H9 (cell line): ENCODE measurements around the gene DGKB. TPM values are rescaled to one million over a fixed set of nuclear protein-coding genes. Genes with fewer than 3 reads are reported as not detected.

Experiments used
- DNase-seq: peaks from one replicate; pipeline ENCODE4 v3.0.0-alpha.2; 2017
- H2AFZ ChIP-seq: one replicate; pipeline ENCODE4 v1.6.1; 2013; ENCODE audit warnings: mild to moderate bottlenecking, low read length, control low read depth, moderate library complexity
- H2AK5ac ChIP-seq: 2 replicates; pipeline ENCODE4 v1.6.1; 2013; ENCODE audit warnings: low read length, control low read depth, mixed read lengths; ENCODE audit not compliant: insufficient read length
- H2BK120ac ChIP-seq: one replicate; pipeline ENCODE4 v1.6.1; 2013; ENCODE audit warnings: low read depth, mild to moderate bottlenecking, low read length, control low read depth, inconsistent platforms; ENCODE audit not compliant: poor library complexity, severe bottlenecking
- H2BK12ac ChIP-seq: 2 replicates; pipeline ENCODE4 v1.6.1; 2013; ENCODE audit warnings: low read length, control low read depth, mixed read lengths, low read depth; ENCODE audit not compliant: insufficient read length
- H2BK15ac ChIP-seq: 2 replicates; pipeline ENCODE4 v1.6.1; 2013; ENCODE audit warnings: low read depth, low read length, control low read depth
- H2BK20ac ChIP-seq: one replicate; pipeline ENCODE4 v1.6.1; 2013; ENCODE audit warnings: low read depth, mild to moderate bottlenecking, low read length, control low read depth, inconsistent platforms; ENCODE audit not compliant: poor library complexity, severe bottlenecking
- H2BK5ac ChIP-seq: 2 replicates; pipeline ENCODE4 v1.6.1; 2013; ENCODE audit warnings: low read length, control low read depth, mixed read lengths; ENCODE audit not compliant: insufficient read length
- H3K14ac ChIP-seq: 2 replicates; pipeline ENCODE4 v1.6.1; 2013; ENCODE audit warnings: low read length, control low read depth; ENCODE audit not compliant: insufficient read depth
- H3K18ac ChIP-seq: 2 replicates; pipeline ENCODE4 v1.6.1; 2013; ENCODE audit warnings: low read depth, mild to moderate bottlenecking, mixed read lengths, low read length, control low read depth; ENCODE audit not compliant: insufficient read length
- H3K23ac ChIP-seq: 2 replicates; pipeline ENCODE4 v1.6.1; 2013; ENCODE audit warnings: low read length, control low read depth, mixed read lengths, low read depth; ENCODE audit not compliant: insufficient read length
- H3K23me2 ChIP-seq: 2 replicates; pipeline ENCODE4 v1.6.1; 2013; ENCODE audit warnings: low read depth, mild to moderate bottlenecking, mixed read lengths, low read length, control low read depth; ENCODE audit not compliant: insufficient read length, poor library complexity, severe bottlenecking
- H3K27ac ChIP-seq: 2 replicates; pipeline ENCODE4 v1.5.1; 2013; ENCODE audit warnings: low read length, control low read depth, mixed read lengths, low read depth; ENCODE audit not compliant: insufficient read length
- H3K27me3 ChIP-seq: 2 replicates; pipeline ENCODE4 v1.6.1; 2013; ENCODE audit warnings: low read length, control low read depth, inconsistent platforms; ENCODE audit not compliant: insufficient read depth
- H3K4ac ChIP-seq: 2 replicates; pipeline ENCODE4 v1.6.1; 2013; ENCODE audit warnings: low read depth, mild to moderate bottlenecking, control low read depth, inconsistent platforms, low read length, moderate library complexity
- H3K4me1 ChIP-seq: 2 replicates; pipeline ENCODE4 v1.6.1; 2013; ENCODE audit warnings: low read length, control low read depth, inconsistent platforms; ENCODE audit not compliant: insufficient read depth
- H3K4me2 ChIP-seq: 2 replicates; pipeline ENCODE4 v1.6.1; 2013; ENCODE audit warnings: low read length, control low read depth, mixed read lengths; ENCODE audit not compliant: insufficient read length, insufficient read depth
- H3K56ac ChIP-seq: 2 replicates; pipeline ENCODE4 v1.6.1; 2013; ENCODE audit warnings: low read depth, mild to moderate bottlenecking, mixed read lengths, low read length, control low read depth; ENCODE audit not compliant: insufficient read length
- H3K79me1 ChIP-seq: 2 replicates; pipeline ENCODE4 v1.6.1; 2013; ENCODE audit warnings: low read depth, mild to moderate bottlenecking, moderate library complexity, low read length, control low read depth, inconsistent platforms; ENCODE audit not compliant: insufficient read depth, poor library complexity, severe bottlenecking
- H3K79me2 ChIP-seq: 2 replicates; pipeline ENCODE4 v1.6.1; 2013; ENCODE audit warnings: low read length, control low read depth, inconsistent platforms; ENCODE audit not compliant: insufficient read depth
- H3K9ac ChIP-seq: 2 replicates; pipeline ENCODE4 v1.6.1; 2013; ENCODE audit warnings: low read length, control low read depth, mixed read lengths; ENCODE audit not compliant: insufficient read length; ENCODE audit errors: extremely low read depth
- H3K9me3 ChIP-seq: one replicate; pipeline ENCODE4 v1.6.1; 2013; ENCODE audit warnings: low read depth, low read length, inconsistent platforms; ENCODE audit not compliant: control insufficient read depth
- H3T11ph ChIP-seq: one replicate; pipeline ENCODE4 v1.6.1; 2013; ENCODE audit warnings: mild to moderate bottlenecking, low read length, control low read depth, inconsistent platforms
- H4K20me1 ChIP-seq: one replicate; pipeline ENCODE4 v1.6.1; 2013; ENCODE audit not compliant: control insufficient read depth, insufficient read length, insufficient read depth
- H4K5ac ChIP-seq: 2 replicates; pipeline ENCODE4 v1.6.1; 2013; ENCODE audit warnings: low read depth, mild to moderate bottlenecking, mixed read lengths, low read length, control low read depth; ENCODE audit not compliant: insufficient read length
- H4K8ac ChIP-seq: replicated peaks from 2 replicates; pipeline ENCODE4 v1.6.1; 2013; ENCODE audit warnings: low read length, control low read depth, mixed read lengths, low read depth; ENCODE audit not compliant: insufficient read length
- H4K91ac ChIP-seq: 2 replicates; pipeline ENCODE4 v1.6.1; 2013; ENCODE audit warnings: low read depth, mild to moderate bottlenecking, moderate library complexity, mixed read lengths, low read length, control low read depth; ENCODE audit not compliant: insufficient read length
- H3K27ac Mint-ChIP-seq, 3 experiments: 2 replicates in 2 of 3; 3 replicates in 1 of 3; pipeline ENCODE4 v1.8.0; 2020 to 2021; ENCODE audit warnings: mixed read lengths in 3 of 3, mild to moderate bottlenecking in 1 of 3, moderate library complexity in 1 of 3
- H3K27me3 Mint-ChIP-seq: 2 replicates; pipeline ENCODE4 v1.8.0; 2021; ENCODE audit warnings: low read depth, mild to moderate bottlenecking, moderate library complexity, mixed read lengths
- H3K36me3 Mint-ChIP-seq, 3 experiments: 2 replicates in 2 of 3; 3 replicates in 1 of 3; pipeline ENCODE4 v1.8.0; 2020 to 2021; ENCODE audit warnings: low read depth in 3 of 3, mixed read lengths in 3 of 3; ENCODE audit not compliant: insufficient read depth in 1 of 3
- H3K4me1 Mint-ChIP-seq, 2 experiments: 2 replicates each; pipeline ENCODE4 v1.8.0; 2020; ENCODE audit warnings: mixed read lengths in 2 of 2
- H3K4me3 Mint-ChIP-seq, 2 experiments: 2 replicates in 1 of 2; 3 replicates in 1 of 2; pipeline ENCODE4 v1.8.0; 2020 to 2021; ENCODE audit warnings: mild to moderate bottlenecking in 2 of 2, mixed read lengths in 2 of 2, moderate library complexity in 1 of 2
- H3K9me3 Mint-ChIP-seq, 2 experiments: 2 replicates in 1 of 2; 3 replicates in 1 of 2; pipeline ENCODE4 v1.8.0; 2020; ENCODE audit warnings: mild to moderate bottlenecking in 2 of 2, mixed read lengths in 2 of 2, moderate library complexity in 1 of 2
- CTCF ChIP-seq: fragments of 200-600 bp; sonication (generic); conservative IDR thresholded peaks from 3 replicates; pipeline ENCODE4 v1.8.0; 2021; ENCODE audit warnings: antibody characterized with exemption, mild to moderate bottlenecking
- WGBS: extraction: QIAGEN DNeasy Blood & Tissue Kit; methylation state at CpG from one replicate; pipeline ENCODE4 v1.1.7; 2013; ENCODE audit warnings: missing lambda C conversion rate, low lambda C conversion rate, mixed read lengths; ENCODE audit not compliant: insufficient read length; ENCODE audit errors: extremely low coverage; 5-methylcytosine and 5-hydroxymethylcytosine counted together
- total RNA-seq: library from RNA; stranded (reverse); gene quantifications from 2 replicates; pipeline ENCODE4 v1.2.1, GENCODE V29; 2021

DGKB gene
- total RNA-seq, 1 experiment from 2014 or later, result 0.26 TPM

- Histone ChIP-seq H4K20me1 (no peaks in the 10 kb centered on the region), H3K23me2 (no peaks in the 10 kb centered on the region), H3K79me2 (no peaks in the 10 kb centered on the region), H2BK5ac (no peak overlapping the region), H2BK15ac (no peak overlapping the region), H2BK20ac (no peak overlapping the region), H3K23ac (no peak overlapping the region), H2BK12ac (no peak overlapping the region), H3K4me1 (no peaks in the 10 kb centered on the region), H2BK120ac (no peak overlapping the region), H3K18ac (no peak overlapping the region), H3K27me3 (no peaks in the 10 kb centered on the region), H3K56ac (no peak overlapping the region), H3K9ac (no peak overlapping the region), H3K14ac (no peak overlapping the region), H3K9me3 (no peaks in the 10 kb centered on the region), H2AFZ (no peak overlapping the region), H4K8ac (no peak overlapping the region), H4K5ac (no peak overlapping the region), H3K27ac (no peak overlapping the region), H3K4ac (no peak overlapping the region), H4K91ac (no peak overlapping the region), H3T11ph (no peak overlapping the region), H2AK5ac (no peak overlapping the region), H3K79me1 (no peaks in the 10 kb centered on the region), H3K4me2 (no peak overlapping the region)
- H3K4me1 Mint-ChIP-seq, result no peaks in the 10 kb centered on the region
- TF ChIP-seq CTCF, result no peak
- WGBS, result no CpG with 5 or more reads among the region's 5 CpGs
- peaks cover 2 to 8% (median 6%) of the 10 kb centered on the region in 3 experiments; a peak in 5 of 7 replicates for H3K36me3 Mint-ChIP-seq
- no peak overlapping the region for H3K27ac Mint-ChIP-seq
- no peak for DNase-seq
- no peaks in the 10 kb centered on the region for H3K27me3 Mint-ChIP-seq
- no peak overlapping the region for H3K4me3 Mint-ChIP-seq
- peaks cover 8 to 15% of the 10 kb centered on the region in 2 experiments for H3K9me3 Mint-ChIP-seq
Measured at GRCh38 chr7:14854471-14854870, 48.1 kb downstream of the DGKB start.
